Activated CD4-positive, CD25-positive, alpha-beta regulatory T cell treated with anti-CD3 and anti-CD28 coated beads, Interleukin-2, amount 50 U/mL, for 72 hours (primary cell): Measurements from ENCODE around the gene MTCH2.
"Not testable (repeated sequence)": the region's sequence is repeated elsewhere in the genome, so short reads cannot be mapped to it uniquely, and the experiment has no call there.

Experiments used
- DNase-seq: peaks from one replicate; pipeline ENCODE4 v3.0.0; 2021

The MTCH2 gene

GRCh38 chr11:47642099-47642855 lies at the start of gene MTCH2:
MTCH2 (minus strand) TSS chr11:47642559; CDS start chr11:47642465, 94 bp downstream.
- peak; percentile 96 for DNase-seq

- DNase-seq, result no peak
Measured at GRCh38 chr11:47691979-47692378, 49.6 kb upstream of the MTCH2 start.

- DNase-seq, result no peak
Measured at GRCh38 chr11:47689480-47689879, 47.1 kb upstream of the MTCH2 start.

GRCh38 chr11:47688991-47689390 lies 46.6 kb upstream of the MTCH2 start:
- no peak for DNase-seq

GRCh38 chr11:47688111-47688510 lies 45.8 kb upstream of the MTCH2 start:
- DNase-seq, result no peak

- not testable (repeated sequence) for DNase-seq
Measured at GRCh38 chr11:47686704-47687103, 44.3 kb upstream of the MTCH2 start.

- no peak for DNase-seq
Measured at GRCh38 chr11:47686151-47686550, 43.8 kb upstream of the MTCH2 start.

GRCh38 chr11:47675851-47676250 lies 33.5 kb upstream of the MTCH2 start:
- DNase-seq, result no peak

- no peak for DNase-seq
Measured at GRCh38 chr11:47672283-47672730, 29.9 kb upstream of the MTCH2 start.

- DNase-seq, result no peak
Measured at GRCh38 chr11:47669856-47670255, 27.5 kb upstream of the MTCH2 start.

GRCh38 chr11:47668665-47669064 lies 26.3 kb upstream of the MTCH2 start:
- DNase-seq, result no peak

GRCh38 chr11:47667555-47667954 lies 25.2 kb upstream of the MTCH2 start:
- DNase-seq, result no peak

- no peak for DNase-seq
Measured at GRCh38 chr11:47667135-47667534, 24.8 kb upstream of the MTCH2 start.

- not testable (repeated sequence) for DNase-seq
Measured at GRCh38 chr11:47664936-47665335, 22.6 kb upstream of the MTCH2 start.

- no peak for DNase-seq
Measured at GRCh38 chr11:47661245-47661644, 18.9 kb upstream of the MTCH2 start.

- DNase-seq, result no peak
Measured at GRCh38 chr11:47659276-47659675, 16.9 kb upstream of the MTCH2 start.

GRCh38 chr11:47656260-47656885 lies 14.0 kb upstream of the MTCH2 start:
- DNase-seq, result no peak

- no peak for DNase-seq
Measured at GRCh38 chr11:47651818-47652469, 9.6 kb upstream of the MTCH2 start.

- no peak for DNase-seq
Measured at GRCh38 chr11:47649276-47649675, 6.9 kb upstream of the MTCH2 start.

GRCh38 chr11:47646019-47646418 lies 3.7 kb upstream of the MTCH2 start:
- no peak for DNase-seq

GRCh38 chr11:47645500-47645899 lies 3.1 kb upstream of the MTCH2 start:
- DNase-seq, result no peak

GRCh38 chr11:47641600-47642098 lies 710 bp downstream of the MTCH2 start:
- DNase-seq, result no peak

- not testable (repeated sequence) for DNase-seq
Measured at GRCh38 chr11:47640506-47640905, 1.9 kb downstream of the MTCH2 start.

- not testable (repeated sequence) for DNase-seq
Measured at GRCh38 chr11:47636331-47636730, 6.0 kb downstream of the MTCH2 start.
